GM19035 (cell line): ENCODE measurements around the gene SLC1A4.
"Not testable (repeated sequence)": the region's sequence is repeated elsewhere in the genome, so short reads cannot be mapped to it uniquely, and the experiment has no call there.

Experiments used
- ATAC-seq: cut with Tn5 transposase; IDR thresholded peaks from one replicate; pipeline ENCODE4 v1.9.1; 2021; ENCODE audit not compliant: unreplicated experiment

Gene SLC1A4

GRCh38 chr2:64990876-64991275 is 1.7 kb downstream of the SLC1A4 start:
- no peak for ATAC-seq

- no peak for ATAC-seq
Observed at GRCh38 chr2:64992218-64992617, 3.0 kb downstream of the SLC1A4 start.

- ATAC-seq, result no peak
Observed at GRCh38 chr2:64992990-64993389, 3.8 kb downstream of the SLC1A4 start.

- ATAC-seq, result no peak
Observed at GRCh38 chr2:64995041-64995440, 5.8 kb downstream of the SLC1A4 start.

GRCh38 chr2:64996871-64997307 is 7.7 kb downstream of the SLC1A4 start:
- ATAC-seq, result no peak

GRCh38 chr2:64998658-64999061 is 9.5 kb downstream of the SLC1A4 start:
- no peak for ATAC-seq

GRCh38 chr2:64999754-65000153 is 10.6 kb downstream of the SLC1A4 start:
- ATAC-seq, result no peak

- no peak for ATAC-seq
Observed at GRCh38 chr2:65000644-65001043, 11.4 kb downstream of the SLC1A4 start.

- ATAC-seq, result no peak
Observed at GRCh38 chr2:65003037-65003436, 13.8 kb downstream of the SLC1A4 start.

- not testable (repeated sequence) for ATAC-seq
Observed at GRCh38 chr2:65004232-65004631, 15.0 kb downstream of the SLC1A4 start.

GRCh38 chr2:65013776-65014175 is 24.6 kb downstream of the SLC1A4 start:
- no peak for ATAC-seq

GRCh38 chr2:65015731-65016130 is 26.5 kb downstream of the SLC1A4 start:
- ATAC-seq, result no peak

GRCh38 chr2:65016789-65017188 is 27.6 kb downstream of the SLC1A4 start:
- no peak for ATAC-seq

GRCh38 chr2:65017335-65017734 is 28.1 kb downstream of the SLC1A4 start:
- no peak for ATAC-seq

- no peak for ATAC-seq
Observed at GRCh38 chr2:65018141-65018582, 29.0 kb downstream of the SLC1A4 start.

GRCh38 chr2:65019010-65019409 is 29.8 kb downstream of the SLC1A4 start:
- ATAC-seq, result no peak

- ATAC-seq, result no peak
Observed at GRCh38 chr2:65019675-65020195, 30.5 kb downstream of the SLC1A4 start.

- not testable (repeated sequence) for ATAC-seq
Observed at GRCh38 chr2:65020251-65020650, 31.1 kb downstream of the SLC1A4 start.

- no peak for ATAC-seq
Observed at GRCh38 chr2:65020943-65021528, 31.8 kb downstream of the SLC1A4 start.

GRCh38 chr2:65021709-65022108 is 32.5 kb downstream of the SLC1A4 start:
- ATAC-seq, result no peak

GRCh38 chr2:65022189-65022588 is 33.0 kb downstream of the SLC1A4 start:
- ATAC-seq, result no peak

- ATAC-seq, result no peak
Observed at GRCh38 chr2:65023742-65024141, 34.5 kb downstream of the SLC1A4 start.
